Ascending aorta (tissue), 2 donors: ENCODE data around the gene RHBDD2. TPM values are rescaled to one million over a fixed set of nuclear protein-coding genes. Genes with fewer than 3 reads are reported as not detected.

ENCODE experiments used
- DNase-seq, 2 donors: peaks; one replicate each; pipeline ENCODE4 v3.0.0-alpha.2; 2019; ENCODE audit warnings: low spot score in 2 of 2
- H3K27ac ChIP-seq, 2 donors: fragments of 200-600 bp; sonication (generic); one replicate each; pipeline ENCODE4 v1.5.1; 2016 to 2017; ENCODE audit warnings: mild to moderate bottlenecking in 1 of 2
- H3K27me3 ChIP-seq: fragments of 200-600 bp; sonication (generic); one replicate; pipeline ENCODE4 v1.5.1; 2017
- H3K36me3 ChIP-seq, 2 donors: fragments of 200-600 bp; sonication (generic); one replicate each; pipeline ENCODE4 v1.5.1; 2016
- H3K4me1 ChIP-seq, 2 donors: fragments of 200-600 bp; sonication (generic); one replicate each; pipeline ENCODE4 v1.5.1; 2016 to 2017; ENCODE audit warnings: mild to moderate bottlenecking in 1 of 2
- H3K4me3 ChIP-seq, 2 donors: fragments of 200-600 bp; sonication (generic); one replicate each; pipeline ENCODE4 v1.5.1; 2016 to 2017; ENCODE audit warnings: mild to moderate bottlenecking in 1 of 2
- H3K9me3 ChIP-seq, 2 donors: fragments of 200-600 bp; sonication (generic); one replicate each; pipeline ENCODE4 v1.5.1; 2016
- intact Hi-C: fragments of 100-400 bp; cut with DNase I; formaldehyde crosslinking; loops from one replicate; pipeline ENCODE4 v1.15.1; 2023
- total RNA-seq: library from RNA; depleted of rRNA; stranded (reverse); fragments of >200 nt; gene quantifications from one replicate; pipeline ENCODE4 v1.1.0, GENCODE V29; 2016
- TF ChIP-seq, protein P1 (sequence below), 3 experiments: fragments of 200-600 bp in 2 of 3; fragments of 450-650 bp in 1 of 3; sonication (generic) in 2 of 3; IDR thresholded peaks; one replicate each; pipeline ENCODE4 v1.5.1; 2016 to 2019; ENCODE audit warnings: antibody characterized with exemption in 3 of 3, mild to moderate bottlenecking in 1 of 3, moderate library complexity in 1 of 3

RHBDD2 gene
- total RNA-seq, 1 donor from 2014 or later = 51.7 TPM

DNA sequence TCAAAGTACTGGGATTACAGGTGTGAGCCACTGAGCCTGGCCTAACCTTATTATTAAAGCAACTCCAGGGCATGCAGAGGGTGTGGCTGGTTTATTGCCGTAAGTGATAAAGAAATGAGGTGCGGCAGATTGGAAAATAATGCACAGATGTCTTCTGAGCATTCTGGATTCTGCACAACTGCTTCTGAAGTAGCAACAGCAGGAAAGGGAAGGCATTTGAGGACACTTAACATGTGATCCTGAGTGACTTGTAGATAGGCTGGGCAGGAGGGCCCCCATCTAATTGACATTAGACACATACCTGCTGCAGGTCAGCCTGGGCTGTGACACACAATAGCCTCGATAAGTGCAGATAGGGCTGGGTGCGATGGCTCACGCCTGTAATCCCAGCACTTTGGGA, 5.6 kb downstream of the RHBDD2 start:
- intact Hi-C loops = no loop called here
- peaks cover 52 to 67% of the 10 kb centered on the region in 2 donors for H3K36me3 ChIP-seq
- no peaks in the 10 kb centered on the region for H3K27me3 ChIP-seq
- no peak overlapping the region for H3K4me3 ChIP-seq
- H3K27ac ChIP-seq = no peak overlapping the region
- peaks cover 0 to 6% of the 10 kb centered on the region in 2 donors for H3K4me1 ChIP-seq
- TF ChIP-seq, protein P1, sequence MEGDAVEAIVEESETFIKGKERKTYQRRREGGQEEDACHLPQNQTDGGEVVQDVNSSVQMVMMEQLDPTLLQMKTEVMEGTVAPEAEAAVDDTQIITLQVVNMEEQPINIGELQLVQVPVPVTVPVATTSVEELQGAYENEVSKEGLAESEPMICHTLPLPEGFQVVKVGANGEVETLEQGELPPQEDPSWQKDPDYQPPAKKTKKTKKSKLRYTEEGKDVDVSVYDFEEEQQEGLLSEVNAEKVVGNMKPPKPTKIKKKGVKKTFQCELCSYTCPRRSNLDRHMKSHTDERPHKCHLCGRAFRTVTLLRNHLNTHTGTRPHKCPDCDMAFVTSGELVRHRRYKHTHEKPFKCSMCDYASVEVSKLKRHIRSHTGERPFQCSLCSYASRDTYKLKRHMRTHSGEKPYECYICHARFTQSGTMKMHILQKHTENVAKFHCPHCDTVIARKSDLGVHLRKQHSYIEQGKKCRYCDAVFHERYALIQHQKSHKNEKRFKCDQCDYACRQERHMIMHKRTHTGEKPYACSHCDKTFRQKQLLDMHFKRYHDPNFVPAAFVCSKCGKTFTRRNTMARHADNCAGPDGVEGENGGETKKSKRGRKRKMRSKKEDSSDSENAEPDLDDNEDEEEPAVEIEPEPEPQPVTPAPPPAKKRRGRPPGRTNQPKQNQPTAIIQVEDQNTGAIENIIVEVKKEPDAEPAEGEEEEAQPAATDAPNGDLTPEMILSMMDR (IDR thresholded peaks at IDR 0.05) = no peak
- no peaks in the 10 kb centered on the region for H3K9me3 ChIP-seq
- DNase-seq = no peak

DNA sequence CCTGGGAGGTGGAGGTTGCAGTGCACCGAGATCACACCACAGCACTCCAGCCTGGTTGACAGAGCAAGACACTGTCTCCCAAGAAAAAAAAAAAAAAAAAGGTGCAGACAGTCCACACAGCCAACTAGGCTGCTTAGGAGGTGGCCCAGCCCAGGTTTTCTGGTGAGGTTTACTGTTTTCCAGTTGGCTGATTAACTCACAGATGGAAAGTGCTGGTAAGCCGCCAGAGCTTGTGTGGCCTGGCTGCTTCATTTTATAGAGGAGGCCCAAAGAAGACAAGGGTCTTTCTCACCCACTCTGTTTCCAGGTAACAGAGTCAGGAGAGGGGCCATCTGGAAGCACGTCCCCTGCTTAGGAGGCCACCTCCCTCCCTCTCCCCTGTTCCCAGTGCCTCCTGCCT, 6.2 kb downstream of the RHBDD2 start:
- H3K27ac ChIP-seq = no peak overlapping the region
- DNase-seq = no peak
- intact Hi-C loops = no loop called here
- TF ChIP-seq, protein P1 (IDR thresholded peaks at IDR 0.05) = no peak
- no peaks in the 10 kb centered on the region for H3K27me3 ChIP-seq
- peaks cover 0 to 3% of the 10 kb centered on the region in 2 donors for H3K4me1 ChIP-seq
- no peaks in the 10 kb centered on the region for H3K9me3 ChIP-seq
- no peak overlapping the region for H3K4me3 ChIP-seq
- peaks cover 52 to 67% of the 10 kb centered on the region in 2 donors for H3K36me3 ChIP-seq

DNA sequence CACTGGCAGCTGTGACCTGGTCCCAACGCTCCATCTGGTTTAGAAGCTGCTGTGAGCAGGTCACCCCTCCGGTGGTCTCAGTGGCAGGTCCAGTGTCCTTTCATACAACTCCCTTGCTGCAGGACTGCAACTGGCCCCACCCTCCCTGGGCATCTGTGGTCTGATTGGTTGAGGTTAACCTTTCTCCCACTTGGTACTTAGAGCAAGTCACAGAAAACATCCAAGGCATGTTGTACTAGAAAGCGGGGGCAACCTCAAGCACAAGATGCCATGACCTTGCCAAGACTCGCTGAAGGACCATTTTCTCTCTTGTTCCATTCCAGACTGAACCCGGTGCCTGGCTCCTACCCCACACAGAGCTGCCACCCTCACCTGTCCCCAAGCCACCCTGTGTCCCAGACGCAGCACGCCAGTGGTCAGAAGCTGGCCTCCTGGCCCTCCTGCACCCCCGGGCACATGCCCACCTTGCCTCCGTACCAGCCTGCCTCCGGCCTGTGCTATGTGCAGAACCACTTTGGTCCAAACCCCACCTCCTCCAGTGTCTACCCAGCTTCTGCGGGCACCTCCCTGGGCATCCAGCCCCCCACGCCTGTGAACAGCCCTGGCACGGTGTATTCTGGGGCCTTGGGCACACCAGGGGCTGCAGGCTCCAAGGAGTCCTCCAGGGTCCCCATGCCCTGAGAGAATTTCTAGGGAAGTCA, 9.0 kb downstream of the RHBDD2 start:
- intact Hi-C loops = no loop called here
- H3K36me3 ChIP-seq = peaks cover 41 to 46% of the 10 kb centered on the region in 2 donors
- H3K27ac ChIP-seq = no peak overlapping the region

DNA sequence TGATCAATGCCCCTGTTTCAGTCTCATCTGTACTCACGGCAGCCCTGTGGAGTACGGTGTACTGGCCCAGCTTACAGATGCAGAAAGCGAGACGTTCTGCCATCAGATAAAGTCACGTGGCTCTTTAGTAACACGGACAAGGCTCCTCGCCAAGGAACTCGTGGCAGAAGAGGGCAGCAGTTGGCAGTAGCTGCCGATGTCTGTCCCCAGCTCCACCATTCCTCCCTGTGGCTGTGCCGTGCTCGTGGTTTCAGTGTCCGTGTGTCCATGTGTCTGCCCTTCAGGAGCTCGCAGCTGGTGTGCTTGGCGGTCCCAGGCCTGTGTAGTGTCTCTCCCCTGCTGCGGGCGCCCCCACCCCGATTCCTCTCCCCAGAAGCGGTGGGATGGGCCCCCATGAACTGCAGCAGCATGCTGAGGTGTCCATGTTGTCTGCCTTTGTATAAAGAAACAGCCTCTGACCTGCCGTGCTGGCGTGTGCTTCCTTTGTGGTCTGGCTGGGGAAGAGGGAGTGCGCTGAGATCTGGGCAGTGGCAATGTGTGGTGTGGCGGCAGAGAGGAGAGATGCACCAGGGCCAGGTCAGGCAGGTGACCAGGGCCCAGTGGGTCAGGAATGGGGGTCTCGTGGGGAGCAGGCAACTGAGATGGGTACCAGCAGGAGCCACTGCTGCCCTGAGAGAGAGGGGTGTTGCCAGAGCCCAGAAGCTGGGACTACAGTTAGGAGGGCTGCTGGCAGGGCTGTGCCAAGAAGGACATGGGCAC, 9.8 kb downstream of the RHBDD2 start:
- Histone ChIP-seq H3K4me1 (no peaks in the 10 kb centered on the region), H3K36me3 (peaks cover 33 to 38% of the 10 kb centered on the region in 2 donors), H3K27me3 (no peaks in the 10 kb centered on the region), H3K4me3 (no peak overlapping the region), H3K9me3 (no peaks in the 10 kb centered on the region), H3K27ac (no peak overlapping the region)
- TF ChIP-seq, protein P1 (IDR thresholded peaks at IDR 0.05) = no peak
- intact Hi-C loops = no loop called here
- no peak for DNase-seq

More for the DNA sequence above, 9.0 kb downstream of the RHBDD2 start:
- H3K4me1 ChIP-seq = no peaks in the 10 kb centered on the region
- H3K4me3 ChIP-seq = no peak overlapping the region
- DNase-seq = no peak
- no peaks in the 10 kb centered on the region for H3K9me3 ChIP-seq
- TF ChIP-seq, protein P1 (IDR thresholded peaks at IDR 0.05) = no peak
- H3K27me3 ChIP-seq = no peaks in the 10 kb centered on the region

DNA sequence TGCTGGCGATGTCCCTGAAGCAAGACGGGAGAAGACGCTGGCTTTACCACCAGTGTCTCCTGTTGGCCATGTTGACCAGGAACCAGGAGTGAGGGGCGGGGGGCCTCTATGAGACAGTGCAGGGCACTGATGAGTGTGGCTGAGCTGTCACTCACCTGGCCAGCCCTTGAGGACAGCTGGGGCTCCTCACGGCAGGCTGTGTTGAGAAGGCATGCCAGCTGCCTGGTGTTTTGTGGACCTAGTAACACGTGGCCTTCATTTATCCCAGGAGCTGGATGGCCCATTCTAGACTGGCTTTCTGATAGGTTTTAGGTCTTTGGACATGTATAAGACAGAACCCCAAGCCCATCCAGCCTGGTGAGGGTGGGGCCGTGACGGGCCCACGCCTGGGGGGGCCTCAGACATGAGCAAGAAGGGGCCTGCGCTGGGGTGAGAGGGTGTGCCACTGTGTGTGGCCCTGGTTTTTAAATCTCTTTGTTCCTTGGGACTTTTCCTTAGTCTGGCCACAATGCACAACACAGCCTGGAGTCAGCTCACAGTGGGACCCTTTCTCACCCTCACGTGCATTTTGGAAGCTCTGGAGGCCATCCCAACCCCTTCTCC, 10.5 kb downstream of the RHBDD2 start:
- no peaks in the 10 kb centered on the region for H3K9me3 ChIP-seq
- no peak overlapping the region for H3K4me3 ChIP-seq
- H3K4me1 ChIP-seq = no peaks in the 10 kb centered on the region
- no peaks in the 10 kb centered on the region for H3K27me3 ChIP-seq
- no peak overlapping the region for H3K27ac ChIP-seq
- H3K36me3 ChIP-seq = peaks cover 26 to 31% of the 10 kb centered on the region in 2 donors
- TF ChIP-seq, protein P1 (IDR thresholded peaks at IDR 0.05) = no peak
- intact Hi-C loops = no loop called here
- no peak for DNase-seq
